GM23338 (cell line): ENCODE data around the gene SLX9. TPM values are rescaled to one million over a fixed set of nuclear protein-coding genes. Genes with fewer than 3 reads are reported as not detected.

Experiments
- ATAC-seq: fragments of 200-7000 bp; cut with Tn5 transposase; 3 replicates; pipeline ENCODE4 v1.9.1; 2020
- DNase-seq: peaks from one replicate; pipeline ENCODE4 v3.0.0-alpha.2; 2015; ENCODE audit warnings: low spot score
- H2AFZ ChIP-seq: fragments of 200-600 bp; sonication (generic); 2 replicates; pipeline ENCODE4 v1.8.0; 2016; ENCODE audit warnings: antibody characterized with exemption, mild to moderate bottlenecking, moderate library complexity
- H3F3A ChIP-seq: fragments of 200-600 bp; sonication (generic); replicated peaks from 2 replicates; pipeline ENCODE4 v1.8.0; 2017; ENCODE audit warnings: antibody characterized with exemption, mixed run types, low read depth
- H3K27ac ChIP-seq: fragments of 200-600 bp; sonication (generic); 2 replicates; pipeline ENCODE4 v1.6.1; 2016; ENCODE audit warnings: low read depth
- H3K27me3 ChIP-seq: fragments of 200-600 bp; sonication (generic); 2 replicates; pipeline ENCODE4 v1.8.0; 2016; ENCODE audit warnings: mild to moderate bottlenecking, mixed run types, moderate library complexity; ENCODE audit not compliant: insufficient read depth
- H3K36me3 ChIP-seq: fragments of 200-600 bp; sonication (generic); 2 replicates; pipeline ENCODE4 v1.8.0; 2016; ENCODE audit warnings: mild to moderate bottlenecking; ENCODE audit not compliant: insufficient read depth
- H3K4me1 ChIP-seq: fragments of 200-600 bp; sonication (generic); 2 replicates; pipeline ENCODE4 v1.8.0; 2016; ENCODE audit warnings: mild to moderate bottlenecking, moderate library complexity; ENCODE audit not compliant: insufficient read depth
- H3K4me2 ChIP-seq: fragments of 200-600 bp; sonication (generic); 2 replicates; pipeline ENCODE4 v1.7.1; 2017; ENCODE audit warnings: mixed run types
- H3K4me3 ChIP-seq: fragments of 200-600 bp; sonication (generic); 2 replicates; pipeline ENCODE4 v1.6.1; 2016; ENCODE audit warnings: mixed run types
- H3K79me2 ChIP-seq: fragments of 200-600 bp; sonication (generic); replicated peaks from 2 replicates; pipeline ENCODE4 v1.8.0; 2017; ENCODE audit warnings: mild to moderate bottlenecking; ENCODE audit not compliant: insufficient read depth
- H3K9me2 ChIP-seq: fragments of 200-600 bp; sonication (generic); 2 replicates; pipeline ENCODE4 v1.8.0; 2017; ENCODE audit not compliant: insufficient read depth
- H4K20me1 ChIP-seq: fragments of 200-600 bp; sonication (generic); replicated peaks from 2 replicates; pipeline ENCODE4 v1.8.0; 2017; ENCODE audit warnings: mild to moderate bottlenecking; ENCODE audit not compliant: insufficient read depth
- H3K27ac Mint-ChIP-seq: 2 replicates; pipeline ENCODE4 v1.8.0; 2020; ENCODE audit warnings: inconsistent platforms, mild to moderate bottlenecking, moderate library complexity, mixed read lengths
- H3K27me3 Mint-ChIP-seq: 3 replicates; pipeline ENCODE4 v1.8.0; 2022; ENCODE audit warnings: low read depth, mild to moderate bottlenecking, moderate library complexity, mixed read lengths, inconsistent platforms; ENCODE audit not compliant: insufficient read depth, poor library complexity
- H3K36me3 Mint-ChIP-seq: 3 replicates; pipeline ENCODE4 v1.8.0; 2021; ENCODE audit warnings: low read depth, mild to moderate bottlenecking, inconsistent platforms, moderate library complexity, mixed read lengths
- H3K4me1 Mint-ChIP-seq: 3 replicates; pipeline ENCODE4 v1.8.0; 2020; ENCODE audit warnings: mild to moderate bottlenecking, inconsistent platforms, mixed read lengths
- H3K4me3 Mint-ChIP-seq: 3 replicates; pipeline ENCODE4 v1.8.0; 2021; ENCODE audit warnings: moderate library complexity, mild to moderate bottlenecking, inconsistent platforms, mixed read lengths
- H3K9me3 Mint-ChIP-seq: 3 replicates; pipeline ENCODE4 v1.8.0; 2020; ENCODE audit warnings: moderate library complexity, mild to moderate bottlenecking, inconsistent platforms, mixed read lengths
- CREB1 ChIP-seq: fragments of 250-450 bp; sonication (Bioruptor Pico); IDR thresholded peaks from 2 replicates; pipeline ENCODE4 v1.5.0; 2020; ENCODE audit warnings: low read depth, mild to moderate bottlenecking, moderate library complexity
- CTCF ChIP-seq, 2 experiments: fragments of 200-600 bp in 1 of 2; sonication (generic) in 1 of 2; conservative IDR thresholded peaks; 2 replicates each; pipeline versions ENCODE4 v1.5.1 to v1.6.1; 2016 to 2017; ENCODE audit warnings: antibody characterized with exemption in 2 of 2, low read depth in 2 of 2, mild to moderate bottlenecking in 2 of 2, moderate library complexity in 1 of 2
- ETS1 ChIP-seq: IDR thresholded peaks from 2 replicates; pipeline ENCODE4 v1.6.1; 2016; ENCODE audit warnings: antibody characterized with exemption
- EZH2 ChIP-seq: fragments of 200-600 bp; sonication (generic); IDR thresholded peaks from one replicate; pipeline ENCODE4 v1.8.0; 2017; ENCODE audit warnings: antibody characterized with exemption, mild to moderate bottlenecking, low read depth; ENCODE audit not compliant: unreplicated experiment
- EZH2phosphoT487 ChIP-seq: fragments of 200-600 bp; sonication (generic); IDR thresholded peaks from one replicate; pipeline ENCODE4 v1.8.1; 2018; ENCODE audit warnings: antibody characterized with exemption; ENCODE audit not compliant: unreplicated experiment
- JUNB ChIP-seq: IDR thresholded peaks from one replicate; pipeline ENCODE4 v1.6.1; 2016; ENCODE audit warnings: antibody characterized with exemption; ENCODE audit not compliant: unreplicated experiment
- NANOG ChIP-seq: IDR thresholded peaks from 2 replicates; pipeline ENCODE4 v1.6.1; 2016; ENCODE audit warnings: antibody characterized with exemption, borderline replicate concordance
- POLR2AphosphoS5 ChIP-seq: IDR thresholded peaks from 2 replicates; pipeline ENCODE4 v1.6.1; 2016; ENCODE audit warnings: antibody characterized with exemption, low read depth
- REST ChIP-seq: IDR thresholded peaks from one replicate; pipeline ENCODE4 v1.6.1; 2018; ENCODE audit warnings: antibody characterized with exemption; ENCODE audit not compliant: unreplicated experiment
- STAT1 ChIP-seq: IDR thresholded peaks from one replicate; pipeline ENCODE4 v1.6.1; 2016; ENCODE audit warnings: antibody characterized with exemption; ENCODE audit not compliant: unreplicated experiment
- ZNF114 ChIP-seq: fragments of 250-450 bp; sonication (Bioruptor Pico); IDR thresholded peaks from 2 replicates; pipeline ENCODE4 v1.5.0; 2020; ENCODE audit warnings: mild to moderate bottlenecking, moderate library complexity
- ZNF331 ChIP-seq: fragments of 250-450 bp; sonication (Bioruptor Pico); IDR thresholded peaks from 2 replicates; pipeline ENCODE4 v1.5.0; 2020; ENCODE audit warnings: low read depth, mild to moderate bottlenecking, moderate library complexity
- ZNF462 ChIP-seq: fragments of 250-450 bp; sonication (Bioruptor Pico); IDR thresholded peaks from 2 replicates; pipeline ENCODE4 v1.5.0; 2020; ENCODE audit warnings: mild to moderate bottlenecking, moderate library complexity
- polyA plus RNA-seq: library from polyadenylated mRNA; unstranded; fragments of >200 nt; fragmentation: Nextera tagmentation; extraction: Ambion mirVana; gene quantifications from 2 replicates; pipeline ENCODE4 v1.2.1, GENCODE V29; 2016
- total RNA-seq: library from RNA; depleted of rRNA; stranded (reverse); fragments of >200 nt; shearing (Covaris generic); gene quantifications from 2 replicates; pipeline ENCODE4 v1.2.3, GENCODE V29; 2014

Gene SLX9
- total and polyA plus RNA-seq, 2 experiments from 2014 or later = 41.5 to 46.9 TPM

GRCh38 chr21:45011426-45011825 is 71.6 kb downstream of the SLX9 start:
- ATAC-seq = no peak
- H3K27me3 Mint-ChIP-seq = peaks cover 15% of the 10 kb centered on the region
- DNase-seq = no peak
- Histone ChIP-seq H3K4me1 (peaks cover 11% of the 10 kb centered on the region), H3K79me2 (no peaks in the 10 kb centered on the region), H4K20me1 (no peaks in the 10 kb centered on the region), H2AFZ (no peak overlapping the region), H3K36me3 (no peaks in the 10 kb centered on the region), H3K9me2 (no peaks in the 10 kb centered on the region), H3K4me2 (no peak overlapping the region), H3K4me3 (no peak overlapping the region), H3F3A (peaks cover 7% of the 10 kb centered on the region; the same call in 1 of the 2 replicates), H3K27ac (no peak overlapping the region), H3K27me3 (no peaks in the 10 kb centered on the region)
- H3K36me3 Mint-ChIP-seq = no peaks in the 10 kb centered on the region
- H3K4me1 Mint-ChIP-seq = peaks cover 16% of the 10 kb centered on the region
- H3K4me3 Mint-ChIP-seq = no peak overlapping the region
- no peak overlapping the region for H3K27ac Mint-ChIP-seq
- TF ChIP-seq NANOG (no peak), ZNF331 (CRISPR knock-in tag) (no peak), ETS1 (no peak), JUNB (no peak), ZNF114 (CRISPR knock-in tag) (no peak), EZH2 (no peak), CTCF (conservative IDR thresholded peaks at IDR 0.05; ENCODE audit: low read depth in 2 of 2) (no peak), ZNF462 (CRISPR knock-in tag) (no peak), EZH2phosphoT487 (no peak), POLR2AphosphoS5 (no peak), REST (no peak), STAT1 (no peak), CREB1 (CRISPR knock-in tag) (no peak)
- H3K9me3 Mint-ChIP-seq = no peaks in the 10 kb centered on the region
